ENCODE data around the gene GIPR.

The GIPR gene

DNA sequence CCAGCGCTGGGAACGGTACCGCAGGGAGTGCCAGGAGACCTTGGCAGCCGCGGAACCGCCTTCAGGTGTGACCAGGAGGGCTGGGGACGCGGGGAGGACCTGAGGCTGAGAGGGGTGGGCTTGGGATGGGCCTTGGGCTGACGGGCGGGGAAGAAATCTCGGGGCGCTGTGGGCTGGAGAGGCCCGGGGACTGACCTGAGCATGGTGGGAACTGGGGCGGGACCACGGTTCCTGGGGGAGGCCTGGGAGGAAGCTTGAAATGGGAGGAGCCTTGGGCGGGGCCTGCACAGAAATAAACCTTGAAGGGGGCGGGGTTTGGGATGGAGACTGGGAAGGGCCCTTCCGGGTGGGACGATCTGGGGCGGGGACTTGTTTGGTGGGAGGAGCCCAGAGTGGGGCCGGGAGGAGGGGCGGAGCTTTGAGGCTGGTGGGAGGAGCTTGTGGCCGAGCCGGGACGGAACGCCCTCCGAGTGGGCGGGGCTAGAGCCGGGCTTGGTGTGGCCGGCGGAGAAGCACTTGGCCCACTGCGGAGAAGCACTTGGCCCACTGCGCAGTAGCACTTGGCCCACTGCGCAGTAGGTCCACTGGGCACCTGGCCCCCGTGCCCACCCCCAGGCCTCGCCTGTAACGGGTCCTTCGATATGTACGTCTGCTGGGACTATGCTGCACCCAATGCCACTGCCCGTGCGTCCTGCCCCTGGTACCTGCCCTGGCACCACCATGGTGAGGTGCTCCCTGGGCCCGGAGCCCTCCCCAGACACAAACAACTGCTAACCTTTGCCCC is 2.8 kb downstream of the GIPR start:
- H3K4me3 ChIP-seq (ENCODE audit: low read depth, low read length): no peak overlapping the region
- DNase-seq (ENCODE audit: low read depth): peak; percentile 27
- TF ChIP-seq, protein P1, sequence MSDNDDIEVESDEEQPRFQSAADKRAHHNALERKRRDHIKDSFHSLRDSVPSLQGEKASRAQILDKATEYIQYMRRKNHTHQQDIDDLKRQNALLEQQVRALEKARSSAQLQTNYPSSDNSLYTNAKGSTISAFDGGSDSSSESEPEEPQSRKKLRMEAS (IDR thresholded peaks at IDR 0.05; ENCODE audit: low read depth, low read length): no peak
- no peak for TF ChIP-seq POLR2A (IDR thresholded peaks at IDR 0.05; ENCODE audit: extremely low read depth, insufficient read length)
- no peak for TF ChIP-seq MYC (IDR thresholded peaks at IDR 0.05; ENCODE audit: low read depth, low read length)
- TF ChIP-seq, protein P2, sequence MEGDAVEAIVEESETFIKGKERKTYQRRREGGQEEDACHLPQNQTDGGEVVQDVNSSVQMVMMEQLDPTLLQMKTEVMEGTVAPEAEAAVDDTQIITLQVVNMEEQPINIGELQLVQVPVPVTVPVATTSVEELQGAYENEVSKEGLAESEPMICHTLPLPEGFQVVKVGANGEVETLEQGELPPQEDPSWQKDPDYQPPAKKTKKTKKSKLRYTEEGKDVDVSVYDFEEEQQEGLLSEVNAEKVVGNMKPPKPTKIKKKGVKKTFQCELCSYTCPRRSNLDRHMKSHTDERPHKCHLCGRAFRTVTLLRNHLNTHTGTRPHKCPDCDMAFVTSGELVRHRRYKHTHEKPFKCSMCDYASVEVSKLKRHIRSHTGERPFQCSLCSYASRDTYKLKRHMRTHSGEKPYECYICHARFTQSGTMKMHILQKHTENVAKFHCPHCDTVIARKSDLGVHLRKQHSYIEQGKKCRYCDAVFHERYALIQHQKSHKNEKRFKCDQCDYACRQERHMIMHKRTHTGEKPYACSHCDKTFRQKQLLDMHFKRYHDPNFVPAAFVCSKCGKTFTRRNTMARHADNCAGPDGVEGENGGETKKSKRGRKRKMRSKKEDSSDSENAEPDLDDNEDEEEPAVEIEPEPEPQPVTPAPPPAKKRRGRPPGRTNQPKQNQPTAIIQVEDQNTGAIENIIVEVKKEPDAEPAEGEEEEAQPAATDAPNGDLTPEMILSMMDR (IDR thresholded peaks at IDR 0.05; ENCODE audit: low read depth, low read length): no peak

DNA sequence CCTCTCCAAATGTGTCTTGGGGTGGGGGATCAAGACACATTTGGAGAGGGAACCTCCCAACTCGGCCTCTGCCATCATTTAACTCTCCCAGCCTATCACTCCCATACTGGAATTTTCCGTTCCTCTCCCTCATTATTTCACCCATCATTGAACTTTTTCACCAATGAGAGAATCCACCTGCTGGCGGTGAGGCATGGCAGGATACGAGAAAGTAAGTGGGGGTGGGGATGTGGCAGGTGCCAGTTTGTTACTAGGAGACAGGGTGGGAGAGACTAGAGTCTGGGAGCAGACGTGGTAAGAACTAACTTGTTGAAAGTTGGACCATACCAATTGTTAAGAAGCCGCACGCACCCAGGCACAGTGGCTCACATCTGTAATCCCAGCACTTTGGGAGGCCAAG is 6.9 kb downstream of the GIPR start:
- DNase-seq (ENCODE audit: low read depth): no peak
- TF ChIP-seq, protein P2 (IDR thresholded peaks at IDR 0.05; ENCODE audit: low read depth, low read length): no peak
- no peak for TF ChIP-seq POLR2A (IDR thresholded peaks at IDR 0.05; ENCODE audit: extremely low read depth, insufficient read length)
- no peak for TF ChIP-seq MYC (IDR thresholded peaks at IDR 0.05; ENCODE audit: low read depth, low read length)
- TF ChIP-seq, protein P1 (IDR thresholded peaks at IDR 0.05; ENCODE audit: low read depth, low read length): no peak
- H3K4me3 ChIP-seq (ENCODE audit: low read depth, low read length): no peak overlapping the region

DNA sequence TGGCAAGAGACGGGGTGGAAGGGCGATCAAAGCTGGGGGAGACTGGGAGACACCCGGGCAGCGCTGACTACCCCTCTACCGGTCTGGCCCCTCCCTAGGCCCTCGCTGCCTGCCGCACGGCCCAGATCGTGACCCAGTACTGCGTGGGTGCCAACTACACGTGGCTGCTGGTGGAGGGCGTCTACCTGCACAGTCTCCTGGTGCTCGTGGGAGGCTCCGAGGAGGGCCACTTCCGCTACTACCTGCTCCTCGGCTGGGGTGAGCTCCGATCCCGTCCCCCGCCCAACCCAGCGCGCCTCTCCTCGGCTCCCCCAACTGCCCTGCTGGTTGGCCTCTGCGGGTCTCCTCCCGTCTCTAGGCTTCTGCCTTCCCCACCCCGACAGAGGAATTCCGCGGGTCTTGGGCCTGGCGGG is 8.8 kb downstream of the GIPR start:
- TF ChIP-seq, protein P1 (IDR thresholded peaks at IDR 0.05; ENCODE audit: low read depth, low read length): no peak
- TF ChIP-seq MYC (IDR thresholded peaks at IDR 0.05; ENCODE audit: low read depth, low read length) (no peak), POLR2A (IDR thresholded peaks at IDR 0.05; ENCODE audit: extremely low read depth, insufficient read length) (no peak)
- TF ChIP-seq, protein P2 (IDR thresholded peaks at IDR 0.05; ENCODE audit: low read depth, low read length): no peak
- H3K4me3 ChIP-seq (ENCODE audit: low read depth, low read length): no peak overlapping the region
- no peak for DNase-seq (ENCODE audit: low read depth)

DNA sequence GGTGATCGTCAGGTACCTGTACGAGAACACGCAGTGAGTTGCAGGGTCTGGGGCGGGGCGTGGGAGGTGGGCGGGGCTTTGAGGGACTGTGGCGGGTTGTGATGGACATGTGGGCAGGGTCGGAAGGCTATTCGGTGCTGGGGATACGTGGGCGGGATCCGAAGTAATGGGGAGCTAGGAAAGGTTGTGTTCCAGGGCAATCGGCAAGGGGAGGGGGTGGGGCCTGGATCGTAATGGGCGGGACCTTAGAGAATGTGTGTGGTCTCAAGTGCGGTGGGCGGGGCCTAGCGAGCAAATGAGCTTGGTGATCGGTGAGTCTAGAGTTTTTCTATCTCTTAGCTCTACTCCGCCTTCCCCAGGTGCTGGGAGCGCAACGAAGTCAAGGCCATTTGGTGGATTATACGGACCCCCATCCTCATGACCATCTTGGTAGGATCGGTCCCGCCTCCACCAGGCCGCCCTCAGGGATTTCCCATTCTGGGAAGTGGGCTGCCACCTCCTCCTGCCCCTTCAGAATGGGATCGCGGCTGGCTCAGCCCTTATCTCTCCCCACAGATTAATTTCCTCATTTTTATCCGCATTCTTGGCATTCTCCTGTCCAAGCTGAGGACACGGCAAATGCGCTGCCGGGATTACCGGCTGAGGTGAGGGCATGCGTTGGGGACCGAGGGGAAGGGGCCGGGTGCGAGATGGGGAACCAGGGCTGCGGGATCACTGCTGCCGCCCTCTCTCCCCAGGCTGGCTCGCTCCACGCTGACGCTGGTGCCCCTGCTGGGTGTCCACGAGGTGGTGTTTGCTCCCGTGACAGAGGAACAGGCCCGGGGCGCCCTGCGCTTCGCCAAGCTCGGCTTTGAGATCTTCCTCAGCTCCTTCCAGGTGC is 9.6 kb downstream of the GIPR start:
- H3K4me3 ChIP-seq (ENCODE audit: low read depth, low read length): no peak overlapping the region
- TF ChIP-seq, protein P1 (IDR thresholded peaks at IDR 0.05; ENCODE audit: low read depth, low read length): no peak
- TF ChIP-seq POLR2A (IDR thresholded peaks at IDR 0.05; ENCODE audit: extremely low read depth, insufficient read length) (no peak), MYC (IDR thresholded peaks at IDR 0.05; ENCODE audit: low read depth, low read length) (no peak)
- TF ChIP-seq, protein P2 (IDR thresholded peaks at IDR 0.05; ENCODE audit: low read depth, low read length): no peak
- peak; percentile 35 for DNase-seq (ENCODE audit: low read depth)

DNA sequence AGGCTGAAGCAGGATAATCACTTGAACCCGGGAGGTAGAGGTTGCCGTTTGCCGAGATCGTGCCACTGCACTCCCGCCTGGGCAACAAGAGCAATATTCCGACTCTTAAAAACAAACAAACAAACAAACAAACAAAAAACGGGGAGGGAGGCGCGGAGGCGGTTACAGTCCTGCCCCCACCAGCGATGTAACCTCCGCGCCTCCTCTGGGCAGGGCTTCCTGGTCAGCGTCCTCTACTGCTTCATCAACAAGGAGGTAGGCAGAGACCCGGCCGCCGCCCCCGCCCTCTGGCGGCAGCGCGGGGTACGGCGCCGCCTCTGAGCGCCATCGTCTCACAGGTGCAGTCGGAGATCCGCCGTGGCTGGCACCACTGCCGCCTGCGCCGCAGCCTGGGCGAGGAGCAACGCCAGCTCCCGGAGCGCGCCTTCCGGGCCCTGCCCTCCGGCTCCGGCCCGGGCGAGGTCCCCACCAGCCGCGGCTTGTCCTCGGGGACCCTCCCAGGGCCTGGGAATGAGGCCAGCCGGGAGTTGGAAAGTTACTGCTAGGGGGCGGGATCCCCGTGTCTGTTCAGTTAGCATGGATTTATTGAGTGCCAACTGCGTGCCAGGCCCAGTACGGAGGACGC is 13.5 kb downstream of the GIPR start:
- H3K4me3 ChIP-seq (ENCODE audit: low read depth, low read length): no peak overlapping the region
- TF ChIP-seq POLR2A (IDR thresholded peaks at IDR 0.05; ENCODE audit: extremely low read depth, insufficient read length) (no peak), MYC (IDR thresholded peaks at IDR 0.05; ENCODE audit: low read depth, low read length) (0 out of 2 replicates have a peak, but pooled peaks have one; percentile 8)
- TF ChIP-seq, protein P2 (IDR thresholded peaks at IDR 0.05; ENCODE audit: low read depth, low read length): peak; percentile 75
- peak; percentile 78 for DNase-seq (ENCODE audit: low read depth)
